Measurements from ENCODE around the gene OTOF. TPM values are rescaled to one million over a fixed set of nuclear protein-coding genes. Genes with fewer than 3 reads are reported as not detected.

OTOF gene
- under 1 TPM; 0.07 to 0.27 (median 0.20) TPM for polyA plus RNA-seq (ENCODE audit: insufficient read length in 4 of 4)

DNA sequence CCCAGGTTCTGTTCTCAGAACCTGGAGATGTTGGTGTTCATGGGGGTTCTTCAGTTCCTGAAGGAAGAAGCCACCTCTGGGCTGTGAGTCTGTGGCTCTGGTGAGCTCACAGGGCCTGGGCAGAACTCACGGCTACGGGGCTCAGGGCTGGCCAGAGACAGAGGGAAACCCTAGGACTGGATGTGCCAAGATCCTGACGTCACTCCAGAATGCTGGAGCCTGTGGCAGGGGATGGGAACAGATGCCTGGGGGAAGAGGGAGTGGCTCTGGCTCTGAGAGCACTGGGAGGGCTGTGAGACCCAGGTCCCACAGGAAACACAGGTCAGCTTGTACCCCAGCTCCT is at the start of gene OTOF:
OTOF (minus strand) TSS at position 214 of the 343 bp plus-strand sequence.
- no peak for DNase-seq (ENCODE audit: low read depth in 4 of 4, low spot score in 3 of 4)

DNA sequence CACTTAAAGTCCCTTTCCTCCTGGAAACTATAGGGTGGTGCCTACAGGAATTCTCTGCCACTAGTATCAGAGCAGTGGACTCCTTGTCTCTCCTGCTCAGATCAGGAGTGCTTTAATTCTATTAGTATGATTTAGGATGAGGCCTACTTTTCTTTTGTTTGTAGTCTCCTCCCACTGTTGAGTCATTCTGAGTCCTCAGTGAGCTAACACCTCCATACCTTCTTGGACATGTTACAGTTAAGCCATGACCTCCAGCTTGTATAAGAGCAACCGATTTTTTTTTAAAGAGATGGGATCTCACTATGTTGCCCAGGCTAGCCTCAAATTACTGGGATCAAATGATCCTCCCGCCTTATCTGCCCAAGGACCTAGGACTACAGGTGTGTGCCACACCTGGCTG is 48.7 kb upstream of the OTOF start:
- no peak for DNase-seq (ENCODE audit: low read depth in 4 of 4, low spot score in 3 of 4)

DNA sequence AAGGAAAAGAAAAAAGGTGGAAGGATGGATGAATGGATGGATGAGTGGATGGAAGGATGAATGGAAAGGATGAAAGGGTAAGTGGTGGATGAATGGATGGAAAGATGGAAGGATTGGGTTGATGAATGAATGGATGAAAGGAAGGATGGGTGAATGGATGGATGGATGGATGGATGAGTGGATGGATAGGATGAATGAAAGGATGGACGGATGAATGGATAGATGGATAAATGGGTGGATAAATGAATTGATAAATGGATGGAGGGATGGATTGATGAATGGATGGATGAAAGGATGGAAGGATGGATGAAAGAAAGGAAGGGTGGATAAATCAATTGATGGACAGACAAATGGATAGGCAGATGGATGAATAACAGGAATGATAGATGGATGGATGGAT is 48.2 kb upstream of the OTOF start:
- DNase-seq (ENCODE audit: low read depth in 4 of 4, low spot score in 3 of 4), result no peak

DNA sequence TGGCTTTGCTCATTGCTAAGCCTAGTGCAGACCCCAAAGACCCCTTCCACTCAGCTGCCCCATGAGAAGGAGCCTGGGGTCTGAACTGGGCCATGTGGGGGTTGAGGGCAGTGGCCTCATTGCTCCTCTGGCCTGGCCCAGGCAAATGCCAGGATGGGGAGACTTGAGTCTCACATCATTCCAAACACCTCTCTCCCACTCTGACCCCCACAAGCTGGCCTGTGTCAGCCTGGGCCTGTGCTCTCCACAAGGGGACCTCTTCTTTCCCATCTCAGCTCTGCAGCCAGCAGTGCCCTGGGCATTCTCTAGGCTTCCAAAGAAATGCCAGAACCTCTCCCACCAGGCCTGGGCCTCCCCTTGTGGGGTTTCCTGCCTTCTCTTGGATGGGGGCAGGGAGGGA is 45.8 kb upstream of the OTOF start:
- no peak for DNase-seq (ENCODE audit: low read depth in 4 of 4, low spot score in 3 of 4)

DNA sequence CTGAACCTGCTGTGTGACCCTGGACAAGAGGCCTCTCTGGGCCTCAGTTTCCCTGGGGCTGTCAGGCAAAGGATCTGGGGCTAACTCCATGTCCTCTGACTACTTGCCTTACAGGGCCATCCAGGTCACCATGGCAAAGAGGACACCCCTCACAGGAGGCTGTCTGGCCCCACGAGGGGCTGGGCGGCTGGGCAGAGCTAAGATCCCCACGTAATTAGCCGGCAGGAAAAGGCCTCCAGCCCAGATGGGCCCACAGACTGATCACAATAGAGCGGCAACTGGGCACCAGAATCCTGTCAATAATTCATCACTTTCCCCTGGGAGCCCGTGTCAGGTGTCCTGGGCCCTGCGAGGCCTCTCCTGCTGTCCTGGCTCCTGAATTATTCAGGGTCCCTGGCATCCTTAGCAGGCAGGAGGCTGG is 44.8 kb upstream of the OTOF start:
- DNase-seq (ENCODE audit: low read depth in 4 of 4, low spot score in 3 of 4), result no peak

DNA sequence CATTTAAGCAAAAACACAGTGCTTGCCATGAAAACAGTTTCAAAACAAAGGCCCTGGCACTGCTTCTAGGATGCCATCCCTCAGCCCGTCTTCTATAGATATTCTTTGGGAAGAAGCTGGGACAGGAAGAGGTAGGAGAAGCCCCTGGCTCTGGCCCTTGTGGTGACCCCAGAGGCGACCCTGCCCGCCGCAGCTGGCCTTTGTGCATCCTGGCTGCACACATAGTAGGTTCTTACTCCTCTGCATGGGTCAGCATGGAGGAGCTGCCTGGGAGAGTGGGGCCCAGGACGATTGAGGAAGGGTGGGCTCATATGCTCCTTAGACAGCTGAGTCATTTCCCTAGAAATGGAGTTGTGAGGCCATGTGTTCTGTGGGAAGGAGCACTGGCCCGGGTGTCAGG is 44.4 kb upstream of the OTOF start:
- DNase-seq (ENCODE audit: low read depth in 4 of 4, low spot score in 3 of 4), result no peak

DNA sequence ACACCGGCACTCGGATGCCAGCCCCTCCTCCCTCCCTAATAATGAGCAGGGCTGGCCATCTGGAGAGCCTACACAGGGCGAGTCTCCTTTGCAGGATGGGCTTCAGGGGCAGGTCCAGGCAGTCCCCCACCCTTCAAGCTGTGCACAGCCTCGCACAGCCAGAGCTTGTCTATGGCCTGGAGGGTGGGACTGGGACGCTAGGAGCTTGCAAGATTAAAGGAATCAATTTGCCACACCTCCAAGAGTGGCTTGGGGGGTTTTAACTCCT is 43.9 kb upstream of the OTOF start:
- DNase-seq (ENCODE audit: low read depth in 4 of 4, low spot score in 3 of 4), result no peak

DNA sequence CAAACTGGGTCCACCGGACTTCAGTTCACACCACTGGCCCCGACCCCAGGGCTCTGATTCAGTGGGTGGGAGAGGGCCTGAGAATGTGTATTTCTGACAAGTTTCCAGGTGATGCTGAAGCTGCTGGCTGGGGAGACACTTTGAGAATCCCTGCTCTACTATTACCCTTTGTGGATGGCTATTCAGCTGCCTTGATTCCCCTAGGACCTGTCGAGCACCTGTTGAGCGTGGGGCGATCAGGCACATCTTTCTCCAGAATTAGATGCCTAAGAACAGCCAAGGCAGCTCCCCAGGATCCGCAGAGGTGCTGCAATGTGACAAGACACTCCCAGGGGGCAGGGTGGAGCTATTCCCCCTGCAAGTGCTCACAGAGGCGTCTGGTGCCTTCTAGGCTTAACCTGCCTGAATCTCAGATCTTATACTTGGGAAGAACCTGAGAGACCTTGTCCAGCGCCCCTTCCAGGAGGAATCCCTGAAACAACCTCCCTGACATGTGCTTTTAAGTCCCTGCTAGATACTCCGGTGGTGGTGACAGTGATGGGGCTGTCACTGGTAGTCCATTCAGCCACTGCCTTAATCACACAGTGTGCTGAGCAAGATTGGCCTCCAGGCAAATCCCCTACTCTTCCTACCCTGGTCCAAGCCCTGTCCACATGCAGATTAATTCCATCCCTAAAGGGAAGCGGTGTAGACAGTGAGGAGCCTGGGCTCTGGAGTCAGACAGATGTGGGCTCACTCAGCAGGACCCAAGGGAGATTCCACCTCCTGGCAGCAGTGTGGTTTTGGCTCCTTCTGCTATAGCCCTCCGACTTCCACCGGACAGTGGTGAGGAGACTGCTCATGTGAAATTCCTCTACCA is 43.4 kb upstream of the OTOF start:
- no peak for DNase-seq (ENCODE audit: low read depth in 4 of 4, low spot score in 3 of 4)

DNA sequence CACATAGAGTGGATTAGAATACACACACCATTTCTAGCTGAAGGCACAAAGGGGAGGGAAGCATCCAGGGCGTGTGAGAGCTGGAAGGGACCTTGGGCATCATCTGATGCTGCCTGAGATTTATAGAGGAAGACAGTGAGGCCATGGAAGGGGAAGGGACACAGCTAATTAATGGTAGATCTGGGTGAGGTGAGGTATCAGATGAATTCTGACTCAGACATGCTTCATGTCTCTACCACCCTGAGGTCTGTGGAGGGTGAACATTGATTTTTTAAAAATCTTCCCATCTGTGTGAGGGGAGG is 42.2 kb upstream of the OTOF start:
- no peak for DNase-seq (ENCODE audit: low read depth in 4 of 4, low spot score in 3 of 4)

DNA sequence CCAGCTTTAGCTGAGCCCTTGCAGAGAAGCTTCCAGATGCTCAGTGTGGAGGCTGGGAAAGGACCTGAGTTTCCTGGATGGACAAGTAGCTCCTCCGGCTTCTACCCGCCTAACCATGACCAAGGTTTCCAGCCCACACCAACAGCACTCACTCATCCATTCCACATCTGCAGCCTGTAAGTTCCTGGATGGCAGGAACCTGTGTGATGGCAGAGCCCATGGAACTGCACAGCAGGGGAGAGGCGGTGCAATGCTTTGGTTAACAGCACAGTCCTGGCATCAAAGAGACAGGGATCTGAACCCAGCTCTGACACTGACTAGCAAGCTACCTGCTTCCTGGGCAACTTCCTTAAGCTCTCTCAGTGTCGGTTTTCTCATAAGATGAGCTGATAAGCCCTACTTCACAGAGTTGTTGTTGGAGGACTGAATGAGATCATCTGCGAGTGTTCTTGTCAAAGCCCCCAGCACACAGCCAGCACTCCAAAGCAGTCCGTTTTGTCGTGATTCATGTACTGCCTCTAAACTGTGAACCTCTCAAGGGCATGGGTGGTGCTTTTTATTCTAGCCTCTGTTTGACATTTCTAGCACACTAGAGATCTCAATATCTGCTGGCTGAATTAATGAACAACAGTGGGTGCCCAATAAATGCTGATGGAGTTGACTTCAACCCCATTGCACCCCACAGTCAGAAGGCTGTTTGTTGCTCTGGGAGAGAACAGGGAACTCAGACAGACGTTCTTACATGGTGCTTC is 41.6 kb upstream of the OTOF start:
- DNase-seq (ENCODE audit: low read depth in 4 of 4, low spot score in 3 of 4), result no peak

DNA sequence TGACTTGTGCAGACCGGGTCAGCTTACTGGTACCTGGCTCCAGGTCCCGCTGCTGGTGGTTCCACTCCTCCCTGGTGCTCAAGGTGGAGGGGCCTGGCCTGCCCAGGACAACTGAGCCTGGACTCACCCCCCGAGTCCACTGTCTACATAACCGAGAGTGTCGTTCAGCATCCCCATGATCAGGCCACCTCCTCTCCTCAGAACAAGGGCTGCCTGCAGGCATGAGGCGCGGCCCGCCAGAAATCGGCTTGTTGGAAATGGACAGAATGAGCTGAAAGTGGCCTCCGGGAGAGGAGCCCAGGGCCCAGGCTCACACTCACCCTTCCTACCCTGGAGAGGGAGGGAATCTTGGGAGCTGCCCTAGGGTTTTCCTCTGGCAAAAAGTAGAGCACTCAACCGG is 38.9 kb upstream of the OTOF start:
- DNase-seq (ENCODE audit: low read depth in 4 of 4, low spot score in 3 of 4), result no peak

DNA sequence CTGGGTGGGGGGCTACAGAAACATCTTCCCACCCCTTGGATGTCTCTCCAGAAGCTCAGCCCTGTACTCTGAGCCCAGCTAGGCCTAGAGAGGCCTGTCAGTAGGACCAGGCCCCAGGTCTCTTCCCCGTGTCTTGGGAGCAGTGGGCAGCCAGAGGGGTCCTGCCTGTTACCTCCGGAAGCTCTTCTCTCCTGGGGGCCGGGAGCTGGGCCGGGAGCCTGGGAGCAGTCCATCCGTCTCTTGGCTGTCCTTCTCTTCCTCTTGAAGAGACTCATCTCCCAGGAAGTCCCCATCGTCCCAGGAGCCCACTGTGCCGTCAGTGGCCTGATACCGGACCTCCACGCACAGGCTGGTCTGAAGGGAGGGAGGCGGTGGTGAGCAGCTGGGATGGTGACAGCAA is 38.3 kb upstream of the OTOF start:
- no peak for DNase-seq (ENCODE audit: low read depth in 4 of 4, low spot score in 3 of 4)

DNA sequence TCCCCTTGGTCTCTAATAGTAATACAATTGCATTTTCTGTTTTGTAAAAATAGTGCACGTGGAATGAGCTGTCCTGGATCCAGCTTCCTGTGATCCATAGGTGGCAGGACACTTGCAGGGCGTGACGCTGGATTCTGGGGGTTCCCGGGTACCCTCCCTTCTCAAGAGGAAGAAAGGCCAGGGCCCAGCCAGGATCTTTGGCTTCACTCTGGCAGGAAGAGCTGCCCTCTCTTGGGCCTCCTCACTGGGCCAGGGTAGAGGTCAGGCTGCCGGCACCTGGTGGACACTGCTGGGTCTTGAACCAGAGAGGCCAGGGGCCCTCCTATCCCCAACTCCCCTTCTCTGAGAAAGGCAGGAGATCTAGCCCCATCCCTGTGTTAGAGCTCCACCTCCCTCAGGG is 37.8 kb upstream of the OTOF start:
- DNase-seq (ENCODE audit: low read depth in 4 of 4, low spot score in 3 of 4), result no peak

DNA sequence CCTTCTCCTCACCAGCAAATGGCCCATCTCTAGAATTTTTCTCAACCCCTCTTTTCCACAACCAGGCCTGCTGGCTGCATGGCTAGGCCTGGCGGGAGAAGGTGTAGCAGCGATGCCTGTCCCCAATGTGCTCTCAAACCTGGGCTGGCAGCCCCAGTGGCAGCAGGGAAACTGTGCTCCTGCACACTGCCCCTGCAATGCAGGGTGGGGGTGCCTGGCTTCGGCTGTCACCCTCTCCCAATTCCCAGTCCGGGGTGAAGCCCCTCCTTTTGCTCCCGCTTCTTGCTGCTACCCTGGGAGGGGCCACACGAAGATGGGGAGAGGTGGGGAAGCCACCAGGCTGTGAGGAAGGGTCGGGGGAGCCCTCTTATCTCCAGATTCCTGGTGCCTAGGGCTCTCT is 36.1 kb upstream of the OTOF start:
- DNase-seq (ENCODE audit: low read depth in 4 of 4, low spot score in 3 of 4), result no peak

DNA sequence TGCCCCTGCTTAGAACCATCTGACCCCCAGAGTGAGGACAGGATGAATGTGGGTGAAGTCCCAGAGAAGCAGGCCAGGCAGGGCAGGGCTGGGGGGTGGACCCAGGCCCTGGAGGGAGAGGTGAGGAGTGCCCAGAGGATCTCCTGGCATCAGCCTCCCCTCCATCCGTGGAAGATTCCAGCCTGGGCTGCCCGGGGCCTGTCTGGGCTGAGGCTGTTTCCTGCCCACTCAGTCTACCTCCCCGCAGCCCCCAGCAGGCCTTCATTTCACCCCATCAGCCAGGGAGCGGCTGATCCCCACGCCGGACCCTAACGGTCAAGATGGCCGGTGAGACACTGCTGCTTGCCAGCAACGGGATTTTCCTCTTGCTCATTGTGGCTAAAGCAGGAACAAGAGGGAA is 35.3 kb upstream of the OTOF start:
- no peak for DNase-seq (ENCODE audit: low read depth in 4 of 4, low spot score in 3 of 4)

DNA sequence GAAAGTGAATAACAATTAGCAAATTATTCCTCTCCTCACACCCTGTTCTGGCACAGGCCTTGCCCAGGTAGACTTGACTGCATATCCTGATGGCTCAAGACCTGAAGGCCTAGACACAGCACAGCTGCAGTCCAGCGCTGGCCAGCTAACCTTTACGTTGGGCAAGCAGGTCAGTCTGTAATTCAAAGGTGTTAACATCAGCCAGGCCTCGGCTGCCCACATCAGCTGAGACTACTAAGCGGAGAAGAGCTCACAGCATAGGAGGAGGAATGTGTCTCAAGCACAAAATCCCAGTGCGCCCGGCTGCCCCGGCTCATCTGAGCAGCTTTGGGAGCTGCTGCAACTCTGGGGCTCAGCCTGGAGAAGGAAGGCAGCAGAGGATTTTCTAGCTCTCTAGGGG is 33.5 kb upstream of the OTOF start:
- no peak for DNase-seq (ENCODE audit: low read depth in 4 of 4, low spot score in 3 of 4)

DNA sequence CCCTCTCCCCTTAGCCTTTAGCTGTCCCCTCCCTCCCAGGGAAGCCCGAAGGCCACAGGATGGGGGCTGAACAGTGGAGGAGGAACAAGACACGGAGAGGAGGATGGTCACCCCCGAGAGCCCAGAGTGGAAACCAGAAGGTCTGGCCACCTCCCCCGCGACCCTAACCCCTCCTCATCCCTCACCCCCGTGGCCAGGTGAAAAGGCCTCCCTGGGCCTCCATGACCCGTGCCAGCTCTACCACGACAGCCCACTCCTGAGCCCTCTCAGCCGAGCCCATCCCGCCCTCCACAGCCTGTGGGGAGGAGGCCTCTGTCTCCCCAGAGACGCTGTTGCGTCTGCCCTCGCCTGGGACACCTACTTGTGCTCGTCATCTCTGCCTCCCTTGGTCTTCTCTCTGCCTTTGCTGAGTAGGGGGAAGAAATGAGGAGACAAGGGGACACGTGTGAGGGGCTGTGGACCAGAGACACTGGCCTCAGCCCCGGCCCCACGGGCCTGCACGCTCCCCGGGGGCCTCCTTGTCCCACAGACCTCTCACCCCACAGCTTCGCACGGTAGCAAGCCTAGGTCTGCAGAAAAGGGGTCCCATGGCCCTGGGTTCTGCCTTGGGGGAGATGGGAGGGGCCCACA is 32.5 kb upstream of the OTOF start:
- no peak for DNase-seq (ENCODE audit: low read depth in 4 of 4, low spot score in 3 of 4)

DNA sequence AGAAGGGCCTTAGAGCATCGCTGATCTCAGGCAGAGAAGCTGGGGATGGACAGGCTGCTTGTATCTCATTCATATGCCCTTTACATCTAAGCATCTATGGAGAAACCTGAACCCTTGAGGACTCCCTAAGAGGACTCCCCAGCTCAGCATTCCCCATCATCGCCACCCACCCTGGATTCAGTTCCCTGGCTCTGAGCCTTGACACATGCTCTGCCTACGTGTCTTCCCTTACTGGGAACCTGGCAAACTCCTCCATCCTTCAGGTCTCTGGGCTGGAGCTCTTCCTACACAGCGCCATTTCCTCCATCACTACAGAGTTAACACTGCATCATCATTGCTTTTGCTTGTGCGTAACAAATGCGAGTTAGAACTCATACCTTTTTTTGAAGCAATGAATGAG is 31.2 kb upstream of the OTOF start:
- DNase-seq (ENCODE audit: low read depth in 4 of 4, low spot score in 3 of 4), result no peak

DNA sequence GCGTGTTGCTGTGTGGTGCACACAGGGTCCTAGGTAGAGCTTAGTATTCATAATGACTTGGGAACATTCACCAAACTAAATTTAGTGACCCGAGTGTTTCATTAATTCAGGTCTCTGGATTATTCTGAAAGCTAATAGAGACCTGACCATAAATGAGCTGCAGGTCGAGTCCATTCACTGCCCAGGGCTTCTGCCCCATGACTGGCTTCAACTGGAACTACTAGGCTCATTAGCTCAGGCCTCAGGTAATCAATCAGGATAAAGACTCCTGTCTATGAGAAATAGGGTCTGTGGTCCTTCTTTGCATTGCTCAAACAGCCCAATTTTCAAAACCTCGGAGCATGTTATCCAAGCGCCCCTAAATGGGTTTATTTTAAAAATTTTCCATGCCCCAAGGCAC is 30.0 kb upstream of the OTOF start:
- no peak for DNase-seq (ENCODE audit: low read depth in 4 of 4, low spot score in 3 of 4)

DNA sequence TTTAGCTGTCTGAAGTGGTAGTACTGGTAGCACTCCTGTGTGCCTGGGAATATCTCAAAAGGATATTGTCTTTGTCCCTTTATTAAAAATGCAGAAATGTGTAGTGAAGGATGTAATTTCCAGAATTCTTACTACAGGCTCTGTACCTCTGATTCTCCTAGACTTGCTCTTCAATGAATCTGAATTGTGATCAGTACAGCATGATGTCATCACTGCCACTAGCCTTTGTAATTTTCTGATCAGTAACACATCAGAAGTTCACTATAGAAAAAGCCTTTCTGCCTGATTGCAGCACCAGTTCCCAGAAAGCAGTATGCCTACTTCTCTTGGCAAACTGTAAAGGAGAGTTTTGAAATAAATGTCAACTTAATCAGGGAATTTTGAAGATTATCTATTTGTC is 29.2 kb upstream of the OTOF start:
- DNase-seq (ENCODE audit: low read depth in 4 of 4, low spot score in 3 of 4), result no peak

DNA sequence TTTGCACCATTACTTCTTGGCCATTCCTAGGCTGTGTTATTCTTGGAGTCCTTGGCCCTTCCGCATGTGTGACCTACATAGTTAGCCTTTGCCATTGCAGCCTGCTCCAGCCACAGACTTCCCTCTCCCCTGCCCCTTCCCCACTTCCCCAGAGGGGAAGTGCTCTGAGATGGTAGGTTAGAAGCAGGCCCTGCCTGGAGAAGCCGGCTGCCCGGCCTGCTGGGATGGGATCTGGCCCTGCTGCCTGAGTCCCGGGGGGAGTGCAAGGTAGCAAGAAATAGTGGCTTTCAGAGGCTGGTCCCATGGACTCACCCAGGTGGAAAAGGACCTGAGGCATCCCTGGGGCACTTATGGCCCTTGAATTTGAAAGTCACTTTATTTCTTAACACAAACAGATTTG is 28.4 kb upstream of the OTOF start:
- DNase-seq (ENCODE audit: low read depth in 4 of 4, low spot score in 3 of 4), result no peak

DNA sequence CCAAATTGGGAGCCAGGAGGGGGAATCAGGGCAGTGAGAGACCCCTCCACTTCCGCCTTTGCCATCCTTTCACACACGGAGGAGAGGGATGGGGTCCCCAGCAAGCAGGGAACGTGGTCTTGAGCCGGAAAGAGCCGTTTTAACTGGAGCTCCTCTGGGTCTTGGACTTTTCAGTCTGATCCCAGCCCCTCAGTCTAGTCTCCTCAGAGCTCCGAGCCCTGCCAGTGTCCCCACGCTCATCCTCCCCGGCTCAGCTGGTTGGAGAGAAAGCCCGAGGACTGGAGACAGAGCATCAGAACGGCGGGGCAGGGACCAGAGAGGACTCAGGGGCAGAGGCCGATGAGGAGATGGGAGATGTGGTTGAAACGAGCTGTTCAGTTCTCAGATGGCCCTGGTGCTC is 26.1 kb upstream of the OTOF start:
- no peak for DNase-seq (ENCODE audit: low read depth in 4 of 4, low spot score in 3 of 4)
